Measurements from ENCODE around the gene FSTL5.
"Not testable (repeated sequence)": the region's sequence is repeated elsewhere in the genome, so short reads cannot be mapped to it uniquely, and the experiment has no call there.

Gene FSTL5

DNA sequence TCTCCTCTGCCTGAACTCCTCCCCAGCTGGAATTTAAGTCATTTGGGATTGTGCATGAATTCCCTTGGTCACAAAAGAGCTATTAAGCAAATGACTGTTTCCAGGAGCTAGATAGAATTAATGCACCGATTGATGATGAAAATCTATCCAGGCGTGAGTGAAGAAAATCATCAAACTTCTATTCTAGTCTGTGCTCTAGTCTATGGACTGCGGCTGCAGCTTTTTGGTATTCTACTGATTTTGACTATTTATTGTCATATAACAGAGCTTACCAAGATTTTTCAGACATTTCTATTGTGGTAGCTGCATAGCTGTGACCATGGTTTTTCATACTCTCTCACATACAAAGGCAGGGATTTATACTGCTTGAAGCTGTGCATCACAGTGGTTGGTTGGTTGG is 403.8 kb downstream of the FSTL5 start:
- no peak for DNase-seq (ENCODE audit: low spot score)
- ChIA-PET CTCF (no interaction called here), POLR2A (ENCODE audit: low non-redundant PET) (no interaction called here)
- TF ChIP-seq CTCF (conservative IDR thresholded peaks at IDR 0.05; ENCODE audit: low read depth), result no peak
- no peak overlapping the region for H3K27ac ChIP-seq

DNA sequence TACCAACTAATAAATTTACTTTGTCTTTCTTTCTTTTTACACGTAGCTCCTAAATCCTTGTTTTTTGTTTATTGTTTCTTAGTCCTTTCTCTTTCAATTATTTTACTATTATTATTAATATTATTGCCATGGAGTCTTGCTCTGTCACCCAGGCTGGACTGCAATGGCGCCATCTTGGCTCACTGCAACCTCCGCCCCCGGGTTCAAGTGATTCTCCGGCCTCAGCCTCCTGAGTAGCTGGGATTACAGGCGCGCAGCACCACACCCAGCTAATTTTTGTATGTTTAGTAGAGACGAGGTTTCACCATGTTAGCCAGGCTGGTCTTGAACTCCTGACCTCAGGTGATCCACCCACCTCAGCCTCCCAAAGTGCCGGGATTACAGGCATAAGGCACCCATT is 405.4 kb downstream of the FSTL5 start:
- H3K27ac ChIP-seq; CTCF ChIA-PET; POLR2A ChIA-PET (ENCODE audit: low non-redundant PET); DNase-seq (ENCODE audit: low spot score): not testable (repeated sequence)

DNA sequence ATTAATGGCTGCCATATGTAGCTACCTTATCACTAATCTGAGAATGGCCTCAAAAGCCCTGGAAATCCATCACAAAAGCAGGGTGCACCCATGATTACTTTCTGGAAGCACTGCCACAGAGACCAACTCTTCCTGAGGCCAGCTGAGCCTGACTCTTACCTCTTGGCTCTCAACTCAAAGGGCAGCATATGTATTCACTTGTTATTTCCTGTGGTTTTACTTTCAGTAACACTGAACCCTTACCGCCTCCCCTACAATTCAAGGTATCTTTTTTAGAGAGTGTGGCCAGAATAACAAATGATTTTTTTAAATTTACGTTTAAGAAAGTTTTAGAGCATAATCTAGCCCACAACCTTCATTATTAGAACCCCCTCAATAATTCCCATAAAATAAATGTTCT is 434.9 kb downstream of the FSTL5 start:
- no peak for TF ChIP-seq CTCF (conservative IDR thresholded peaks at IDR 0.05; ENCODE audit: low read depth)

DNA sequence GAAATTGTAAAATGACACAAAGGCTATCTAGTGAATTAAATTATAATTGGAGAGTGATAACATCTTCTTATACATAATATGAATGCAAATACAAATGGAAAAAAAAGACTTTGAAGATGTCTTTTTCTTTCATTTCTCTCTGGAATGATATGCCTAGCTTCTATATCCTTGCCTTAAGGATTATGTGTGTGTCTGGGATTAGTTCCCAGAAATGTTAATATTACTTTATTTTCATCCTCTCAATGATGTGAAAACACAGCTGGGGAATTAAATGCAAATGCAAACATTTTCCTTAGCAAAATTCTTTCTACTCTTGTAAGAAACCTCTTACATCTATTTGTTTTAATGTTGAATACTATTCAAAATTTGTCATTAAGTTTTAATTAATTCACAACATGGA is 441.9 kb downstream of the FSTL5 start:
- no peak for DNase-seq (ENCODE audit: low spot score)
- no peak for TF ChIP-seq CTCF (conservative IDR thresholded peaks at IDR 0.05; ENCODE audit: low read depth)
- POLR2A ChIA-PET (ENCODE audit: low non-redundant PET), result no interaction called here
- CTCF ChIA-PET, result no interaction called here
- H3K27ac ChIP-seq, result no peak overlapping the region

More for the DNA sequence above, 434.9 kb downstream of the FSTL5 start:
- DNase-seq (ENCODE audit: low spot score), result no peak
- CTCF ChIA-PET, result interaction anchor here (0.6 kb wide), 1 partner anchor 20 kb away, joined by 3 read pairs; no protein-coding TSS in a partner anchor
- POLR2A ChIA-PET (ENCODE audit: low non-redundant PET), result no interaction called here
- no peak overlapping the region for H3K27ac ChIP-seq

- ChIA-PET POLR2A (ENCODE audit: low non-redundant PET) (no interaction called here), CTCF (no interaction called here)
- H3K27ac ChIP-seq, result no peak overlapping the region
- no peak for DNase-seq (ENCODE audit: low spot score)
- TF ChIP-seq CTCF (conservative IDR thresholded peaks at IDR 0.05; ENCODE audit: low read depth), result no peak
Observed at GRCh38 chr4:161717084-161717483, 446.7 kb downstream of the FSTL5 start.

GRCh38 chr4:161714931-161715330 is 448.9 kb downstream of the FSTL5 start:
- ChIA-PET CTCF (interaction anchor here (0.6 kb wide), 1 partner anchor 230 kb away, joined by 3 read pairs; no protein-coding TSS in a partner anchor), POLR2A (ENCODE audit: low non-redundant PET) (no interaction called here)
- no peak overlapping the region for H3K27ac ChIP-seq
- no peak for DNase-seq (ENCODE audit: low spot score)
- TF ChIP-seq CTCF (conservative IDR thresholded peaks at IDR 0.05; ENCODE audit: low read depth), result no peak

- ChIA-PET POLR2A (ENCODE audit: low non-redundant PET) (no interaction called here), CTCF (interaction anchor here (0.6 kb wide), 1 partner anchor 230 kb away, joined by 3 read pairs; no protein-coding TSS in a partner anchor)
- peak; percentile 70 for DNase-seq (ENCODE audit: low spot score)
- H3K27ac ChIP-seq, result no peak overlapping the region
- no peak for TF ChIP-seq CTCF (conservative IDR thresholded peaks at IDR 0.05; ENCODE audit: low read depth)
Observed at GRCh38 chr4:161714022-161714751, 449.6 kb downstream of the FSTL5 start.
